ENCODE results near the gene RXFP3.
"Not testable (repeated sequence)": the region's sequence is repeated elsewhere in the genome, so short reads cannot be mapped to it uniquely, and the experiment has no call there.

Gene RXFP3

GRCh38 chr5:33914844-33915243 is 21.3 kb upstream of the RXFP3 start:
- H3K36me3 ChIP-seq (ENCODE audit: control insufficient read depth, insufficient read depth, low read length); H3K27me3 ChIP-seq (ENCODE audit: control insufficient read depth, insufficient read depth, low read length); H3K27ac ChIP-seq (ENCODE audit: low read depth, low read length); H3K4me1 ChIP-seq (ENCODE audit: control insufficient read depth, insufficient read depth, low read length); H3K9ac ChIP-seq (ENCODE audit: low read length); H3K4me3 ChIP-seq (ENCODE audit: low read length): not testable (repeated sequence)

GRCh38 chr5:33921002-33921401 is 15.2 kb upstream of the RXFP3 start:
- H3K36me3 ChIP-seq (ENCODE audit: control insufficient read depth, insufficient read depth, low read length), result no peaks in the 10 kb centered on the region
- no peak overlapping the region for H3K4me3 ChIP-seq (ENCODE audit: low read length)

DNA sequence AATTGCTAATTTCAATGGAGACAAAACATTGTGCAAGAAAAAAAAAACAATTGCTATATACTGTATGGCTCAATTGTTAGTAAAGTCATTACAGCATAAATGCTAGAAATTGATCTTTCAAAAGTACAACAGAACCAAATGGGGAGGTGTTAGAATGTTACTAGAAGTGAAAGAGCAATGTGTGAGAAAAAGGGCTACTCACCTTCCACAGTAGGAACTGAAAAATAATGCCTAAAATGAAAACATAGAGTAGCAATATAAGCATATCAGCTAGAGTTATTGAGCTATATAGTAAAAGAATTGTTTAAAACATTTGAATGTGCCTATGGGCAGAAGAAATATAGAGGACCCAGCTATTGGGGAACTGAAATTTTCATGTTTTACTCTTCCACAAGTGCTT is 10.9 kb upstream of the RXFP3 start:
- Histone ChIP-seq H3K9ac (ENCODE audit: low read length) (no peak overlapping the region), H3K4me1 (ENCODE audit: control insufficient read depth, insufficient read depth, low read length) (no peaks in the 10 kb centered on the region), H3K27ac (ENCODE audit: low read depth, low read length) (no peak overlapping the region), H3K36me3 (ENCODE audit: control insufficient read depth, insufficient read depth, low read length) (no peaks in the 10 kb centered on the region), H3K27me3 (ENCODE audit: control insufficient read depth, insufficient read depth, low read length) (no peaks in the 10 kb centered on the region), H3K4me3 (ENCODE audit: low read length) (no peak overlapping the region)

More at GRCh38 chr5:33921002-33921401, 15.2 kb upstream of the RXFP3 start:
- Histone ChIP-seq H3K27ac (ENCODE audit: low read depth, low read length) (no peak overlapping the region), H3K4me1 (ENCODE audit: control insufficient read depth, insufficient read depth, low read length) (no peaks in the 10 kb centered on the region), H3K27me3 (ENCODE audit: control insufficient read depth, insufficient read depth, low read length) (no peaks in the 10 kb centered on the region), H3K9ac (ENCODE audit: low read length) (no peak overlapping the region)

DNA sequence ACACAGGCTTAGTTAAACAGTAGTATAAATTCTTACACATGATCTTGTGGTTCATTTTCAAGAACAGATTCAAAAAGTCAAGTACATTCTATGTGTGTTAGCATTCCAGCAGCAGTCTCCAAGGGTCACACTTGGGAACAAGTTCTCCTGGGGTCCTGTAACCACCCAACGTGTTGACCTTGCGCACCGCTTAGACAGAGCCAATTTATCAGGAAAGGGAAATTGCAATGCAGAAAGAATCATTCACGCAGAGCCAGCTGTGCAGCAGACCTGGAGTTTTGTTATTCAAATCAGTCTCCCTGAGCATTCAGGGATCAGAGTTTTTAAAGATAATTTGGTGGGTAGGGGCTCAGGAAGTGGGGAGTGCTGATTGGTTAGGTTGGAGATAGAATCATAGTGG is 8.5 kb upstream of the RXFP3 start:
- Histone ChIP-seq H3K36me3 (ENCODE audit: control insufficient read depth, insufficient read depth, low read length) (no peaks in the 10 kb centered on the region), H3K27ac (ENCODE audit: low read depth, low read length) (no peak overlapping the region), H3K27me3 (ENCODE audit: control insufficient read depth, insufficient read depth, low read length) (no peaks in the 10 kb centered on the region), H3K9ac (ENCODE audit: low read length) (no peak overlapping the region), H3K4me1 (ENCODE audit: control insufficient read depth, insufficient read depth, low read length) (no peaks in the 10 kb centered on the region), H3K4me3 (ENCODE audit: low read length) (no peak overlapping the region)

GRCh38 chr5:33928283-33928682 is 7.9 kb upstream of the RXFP3 start:
- no peak overlapping the region for H3K9ac ChIP-seq (ENCODE audit: low read length)

GRCh38 chr5:33929925-33930690 is 6.1 kb upstream of the RXFP3 start:
- Histone ChIP-seq H3K9ac (ENCODE audit: low read length) (no peak overlapping the region), H3K36me3 (ENCODE audit: control insufficient read depth, insufficient read depth, low read length) (no peaks in the 10 kb centered on the region), H3K27me3 (ENCODE audit: control insufficient read depth, insufficient read depth, low read length) (no peaks in the 10 kb centered on the region), H3K27ac (ENCODE audit: low read depth, low read length) (no peak overlapping the region), H3K4me1 (ENCODE audit: control insufficient read depth, insufficient read depth, low read length) (peaks cover 2% of the 10 kb centered on the region), H3K4me3 (ENCODE audit: low read length) (no peak overlapping the region)

More at GRCh38 chr5:33928283-33928682, 7.9 kb upstream of the RXFP3 start:
- Histone ChIP-seq H3K36me3 (ENCODE audit: control insufficient read depth, insufficient read depth, low read length) (no peaks in the 10 kb centered on the region), H3K27me3 (ENCODE audit: control insufficient read depth, insufficient read depth, low read length) (no peaks in the 10 kb centered on the region), H3K4me3 (ENCODE audit: low read length) (no peak overlapping the region), H3K4me1 (ENCODE audit: control insufficient read depth, insufficient read depth, low read length) (no peaks in the 10 kb centered on the region), H3K27ac (ENCODE audit: low read depth, low read length) (no peak overlapping the region)

DNA sequence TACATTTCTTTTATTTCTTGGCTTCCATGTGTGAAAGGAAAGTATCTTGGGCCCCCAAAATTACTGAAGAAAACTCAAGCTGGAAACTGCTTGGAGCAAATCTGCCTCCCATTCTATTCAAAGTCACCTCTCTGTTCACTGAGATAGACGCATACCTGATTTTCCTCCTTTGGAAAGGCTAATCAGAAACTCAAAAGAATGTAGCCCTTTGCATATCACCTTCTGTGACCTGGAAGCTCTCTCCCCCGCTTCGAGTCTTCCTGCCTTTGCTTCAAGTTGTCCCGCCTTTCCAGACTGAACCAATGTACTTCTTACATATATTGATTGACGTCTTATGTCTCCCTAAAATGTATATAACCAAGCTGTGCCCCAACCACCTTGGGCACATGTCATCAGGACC is 5.0 kb upstream of the RXFP3 start:
- H3K27me3 ChIP-seq (ENCODE audit: control insufficient read depth, insufficient read depth, low read length), result no peaks in the 10 kb centered on the region

GRCh38 chr5:33933723-33934169 is 2.4 kb upstream of the RXFP3 start:
- H3K27me3 ChIP-seq (ENCODE audit: control insufficient read depth, insufficient read depth, low read length), result peaks cover 6% of the 10 kb centered on the region
- H3K27ac ChIP-seq (ENCODE audit: low read depth, low read length), result no peak overlapping the region
- no peaks in the 10 kb centered on the region for H3K36me3 ChIP-seq (ENCODE audit: control insufficient read depth, insufficient read depth, low read length)
- no peak overlapping the region for H3K9ac ChIP-seq (ENCODE audit: low read length)
- no peak overlapping the region for H3K4me3 ChIP-seq (ENCODE audit: low read length)
- peaks cover 2% of the 10 kb centered on the region for H3K4me1 ChIP-seq (ENCODE audit: control insufficient read depth, insufficient read depth, low read length)

More for the DNA sequence above, 5.0 kb upstream of the RXFP3 start:
- no peak overlapping the region for H3K9ac ChIP-seq (ENCODE audit: low read length)
- peaks cover 2% of the 10 kb centered on the region for H3K4me1 ChIP-seq (ENCODE audit: control insufficient read depth, insufficient read depth, low read length)
- no peak overlapping the region for H3K4me3 ChIP-seq (ENCODE audit: low read length)
- H3K36me3 ChIP-seq (ENCODE audit: control insufficient read depth, insufficient read depth, low read length), result no peaks in the 10 kb centered on the region
- no peak overlapping the region for H3K27ac ChIP-seq (ENCODE audit: low read depth, low read length)

GRCh38 chr5:33934176-33934575 is 2.0 kb upstream of the RXFP3 start:
- Histone ChIP-seq H3K4me3 (ENCODE audit: low read length) (no peak overlapping the region), H3K27ac (ENCODE audit: low read depth, low read length) (no peak overlapping the region), H3K27me3 (ENCODE audit: control insufficient read depth, insufficient read depth, low read length) (peaks cover 6% of the 10 kb centered on the region), H3K9ac (ENCODE audit: low read length) (no peak overlapping the region), H3K36me3 (ENCODE audit: control insufficient read depth, insufficient read depth, low read length) (no peaks in the 10 kb centered on the region), H3K4me1 (ENCODE audit: control insufficient read depth, insufficient read depth, low read length) (peaks cover 2% of the 10 kb centered on the region)

DNA sequence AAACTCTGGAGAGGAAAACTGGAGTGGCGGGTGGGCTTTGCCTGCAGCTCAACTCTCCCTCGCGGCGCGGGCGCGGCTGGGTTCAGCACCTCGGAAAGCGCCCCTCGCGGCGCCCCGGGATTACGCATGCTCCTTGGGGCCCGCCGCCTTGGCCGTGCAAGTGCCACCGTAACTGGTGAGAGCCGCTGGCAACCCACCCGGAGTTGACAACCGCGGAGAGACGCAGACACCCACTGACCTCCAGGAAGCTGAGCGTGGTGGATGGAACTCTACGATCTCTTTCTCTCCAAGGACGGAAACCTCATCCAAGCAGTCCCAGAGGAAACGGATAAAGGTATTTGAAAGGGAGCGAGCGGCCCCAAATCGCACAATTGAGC is 194 bp upstream of the RXFP3 start:
- Histone ChIP-seq H3K36me3 (ENCODE audit: control insufficient read depth, insufficient read depth, low read length) (no peaks in the 10 kb centered on the region), H3K27ac (ENCODE audit: low read depth, low read length) (no peak overlapping the region), H3K9ac (ENCODE audit: low read length) (no peak overlapping the region), H3K4me3 (ENCODE audit: low read length) (peak overlapping the region; percentile 36), H3K4me1 (ENCODE audit: control insufficient read depth, insufficient read depth, low read length) (peaks cover 2% of the 10 kb centered on the region), H3K27me3 (ENCODE audit: control insufficient read depth, insufficient read depth, low read length) (peaks cover 6% of the 10 kb centered on the region)

DNA sequence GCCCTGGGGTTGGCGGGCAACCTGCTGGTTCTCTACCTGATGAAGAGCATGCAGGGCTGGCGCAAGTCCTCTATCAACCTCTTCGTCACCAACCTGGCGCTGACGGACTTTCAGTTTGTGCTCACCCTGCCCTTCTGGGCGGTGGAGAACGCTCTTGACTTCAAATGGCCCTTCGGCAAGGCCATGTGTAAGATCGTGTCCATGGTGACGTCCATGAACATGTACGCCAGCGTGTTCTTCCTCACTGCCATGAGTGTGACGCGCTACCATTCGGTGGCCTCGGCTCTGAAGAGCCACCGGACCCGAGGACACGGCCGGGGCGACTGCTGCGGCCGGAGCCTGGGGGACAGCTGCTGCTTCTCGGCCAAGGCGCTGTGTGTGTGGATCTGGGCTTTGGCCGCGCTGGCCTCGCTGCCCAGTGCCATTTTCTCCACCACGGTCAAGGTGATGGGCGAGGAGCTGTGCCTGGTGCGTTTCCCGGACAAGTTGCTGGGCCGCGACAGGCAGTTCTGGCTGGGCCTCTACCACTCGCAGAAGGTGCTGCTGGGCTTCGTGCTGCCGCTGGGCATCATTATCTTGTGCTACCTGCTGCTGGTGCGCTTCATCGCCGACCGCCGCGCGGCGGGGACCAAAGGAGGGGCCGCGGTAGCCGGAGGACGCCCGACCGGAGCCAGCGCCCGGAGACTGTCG is 976 bp downstream of the RXFP3 start:
- Histone ChIP-seq H3K27ac (ENCODE audit: low read depth, low read length) (no peak overlapping the region), H3K4me3 (ENCODE audit: low read length) (no peak overlapping the region), H3K4me1 (ENCODE audit: control insufficient read depth, insufficient read depth, low read length) (peaks cover 2% of the 10 kb centered on the region), H3K36me3 (ENCODE audit: control insufficient read depth, insufficient read depth, low read length) (no peaks in the 10 kb centered on the region), H3K27me3 (ENCODE audit: control insufficient read depth, insufficient read depth, low read length) (peaks cover 6% of the 10 kb centered on the region), H3K9ac (ENCODE audit: low read length) (no peak overlapping the region)

GRCh38 chr5:33937707-33938506 is 1.7 kb downstream of the RXFP3 start:
- Histone ChIP-seq H3K4me1 (ENCODE audit: control insufficient read depth, insufficient read depth, low read length) (peaks cover 2% of the 10 kb centered on the region), H3K36me3 (ENCODE audit: control insufficient read depth, insufficient read depth, low read length) (no peaks in the 10 kb centered on the region), H3K9ac (ENCODE audit: low read length) (no peak overlapping the region), H3K27ac (ENCODE audit: low read depth, low read length) (no peak overlapping the region), H3K27me3 (ENCODE audit: control insufficient read depth, insufficient read depth, low read length) (peaks cover 6% of the 10 kb centered on the region), H3K4me3 (ENCODE audit: low read length) (no peak overlapping the region)
